Measurements from ENCODE around the gene RPS16. TPM values are rescaled to one million over a fixed set of nuclear protein-coding genes. Genes with fewer than 3 reads are reported as not detected.

RPS16 gene
- total and polyA plus RNA-seq, 9 of the 15 experiments (the other 6 are each of a cell fraction or from before 2014, with no cell fraction given) = 82.6 to 3,671 (median 2,204) TPM

DNA sequence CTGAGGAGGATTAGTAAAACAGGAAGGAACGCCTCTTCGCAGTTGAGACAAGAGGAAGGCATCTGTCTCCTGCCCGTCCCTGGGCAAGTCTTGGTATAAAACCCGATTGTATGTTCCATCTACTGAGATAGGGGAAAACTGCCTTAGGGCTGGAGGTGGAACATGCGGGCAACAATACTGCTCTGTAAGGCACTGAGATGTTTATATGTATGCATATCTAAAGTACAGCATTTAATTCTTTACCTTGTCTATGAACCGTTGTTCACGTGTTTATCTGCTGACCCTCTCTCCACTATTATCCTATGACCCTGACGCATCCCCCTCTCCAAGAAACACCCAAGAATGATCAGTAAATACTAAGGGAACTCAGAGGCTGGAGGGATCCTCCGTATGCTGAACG, 44.2 kb upstream of the RPS16 start:
- Histone ChIP-seq H3K4me2 (ENCODE audit: insufficient read depth, low read length) (peak overlapping the region; percentile 60), H3K36me3 (ENCODE audit: control insufficient read depth, insufficient read depth, low read length) (peaks cover 53% of the 10 kb centered on the region), H4K20me1 (replicated peaks; ENCODE audit: control insufficient read depth, insufficient read depth, low read length) (0 out of 2 replicates have a peak, but pooled peaks cover 9% of the 10 kb centered on the region), H3K27me3 (ENCODE audit: control insufficient read depth in 2 of 2, insufficient read depth in 2 of 2, low read length in 2 of 2) (no peaks in the 10 kb centered on the region), H3K27ac (ENCODE audit: extremely low read depth, low read depth, low read length) (peak overlapping the region; percentile 79), H3K4me3 (peak overlapping the region; percentile 94; the same call in 1 of the 2 replicates), H3K9me1 (ENCODE audit: control insufficient read depth, insufficient read depth, low read length) (no peaks in the 10 kb centered on the region), H2AFZ (ENCODE audit: low read depth, low read length) (peak overlapping the region; percentile 93), H3K79me2 (ENCODE audit: control insufficient read depth, insufficient read depth, low read length) (peaks cover 32% of the 10 kb centered on the region), H3K9ac (ENCODE audit: insufficient read depth in 1 of 2, low read depth in 2 of 2, low read length in 2 of 2) (peak overlapping the region in 1 of 2 experiments; percentile 99; a peak in 3 of 4 replicates), H3K9me3 (replicated peaks; ENCODE audit: control insufficient read depth, insufficient read depth, low read depth, low read length) (no peaks in the 10 kb centered on the region), H3K4me1 (replicated peaks in 1 of 2; ENCODE audit: control insufficient read depth in 2 of 2, insufficient read depth in 2 of 2, low read length in 2 of 2) (peaks cover 10 to 17% of the 10 kb centered on the region in 2 experiments; a peak in 4 of 5 replicates)
- no TSS peak for BruUV-seq (replicated peaks)
- FAIRE-seq (no peak), DNase-seq (ENCODE audit: extremely low read depth in 1 of 4, low spot score in 3 of 4) (peak in 1 of 4 experiments; percentile 31), ATAC-seq (no peak)
- intact Hi-C loops (cut with micrococcal nuclease) = loop anchor here (2.0 to 5.0 kb wide), 2 partner anchors 19 to 33 kb away; partner anchors contain the start of genes DLL3 and SUPT5H
- CTCF ChIA-PET (ENCODE audit: low intra/inter-chr PET ratio) = no interaction called here
- POLR2A ChIA-PET = interaction anchor here (0.7 to 1.5 kb wide), 12 partner anchors 8 to 104 kb away, joined by 3 to 15 read pairs (median 3); partner anchors contain the start of genes DLL3, RPS16 and SUPT5H
- whole genome bisulfite sequencing (ENCODE audit: insufficient coverage, low coverage, missing lambda C conversion rate) = 11% methylated on average over 10 of the region's 10 CpGs
- in situ Hi-C loops (cut with MboI) = no loop called here
- TF ChIP-seq SMARCC2 (IDR thresholded peaks at IDR 0.05; ENCODE audit: low read depth) (no peak), CREBBP (IDR thresholded peaks at IDR 0.05; ENCODE audit: low read depth, low read length) (no peak), ZNF583 (CRISPR knock-in tag; IDR thresholded peaks at IDR 0.05) (no peak), HEY1 (CRISPR knock-in tag; IDR thresholded peaks at IDR 0.05; ENCODE audit: borderline replicate concordance) (no peak), CHCHD3 (CRISPR knock-in tag; IDR thresholded peaks at IDR 0.05) (no peak), SMARCA4 (IDR thresholded peaks at IDR 0.05) (no peak), ZNF696 (CRISPR knock-in tag; conservative IDR thresholded peaks at IDR 0.05) (no peak), GTF2A2 (tag; IDR thresholded peaks at IDR 0.05) (no peak), ZNF3 (CRISPR knock-in tag; IDR thresholded peaks at IDR 0.05) (no peak), ZNF165 (CRISPR knock-in tag; IDR thresholded peaks at IDR 0.05; ENCODE audit: borderline replicate concordance) (no peak), ZNF584 (CRISPR knock-in tag; IDR thresholded peaks at IDR 0.05; ENCODE audit: low read depth) (peak; percentile 39; the same call in 1 of the 2 replicates), CBX3 (IDR thresholded peaks at IDR 0.05; ENCODE audit: borderline replicate concordance in 1 of 2, low read length in 2 of 2) (no peak), MCM7 (IDR thresholded peaks at IDR 0.05) (no peak), HDAC2 (IDR thresholded peaks at IDR 0.05) (no peak), ILK (tag; IDR thresholded peaks at IDR 0.05; ENCODE audit: borderline replicate concordance, low read depth) (no peak), SPI1 (IDR thresholded peaks at IDR 0.05; ENCODE audit: borderline replicate concordance, low read depth, low read length) (no peak), KDM5B (IDR thresholded peaks at IDR 0.05; ENCODE audit: insufficient replicate concordance, low read depth, low read length) (peak; percentile 8), PCBP2 (IDR thresholded peaks at IDR 0.05; ENCODE audit: low read depth, low read length, poor library complexity, severe bottlenecking) (no peak)
- TF ChIP-seq, protein P1, sequence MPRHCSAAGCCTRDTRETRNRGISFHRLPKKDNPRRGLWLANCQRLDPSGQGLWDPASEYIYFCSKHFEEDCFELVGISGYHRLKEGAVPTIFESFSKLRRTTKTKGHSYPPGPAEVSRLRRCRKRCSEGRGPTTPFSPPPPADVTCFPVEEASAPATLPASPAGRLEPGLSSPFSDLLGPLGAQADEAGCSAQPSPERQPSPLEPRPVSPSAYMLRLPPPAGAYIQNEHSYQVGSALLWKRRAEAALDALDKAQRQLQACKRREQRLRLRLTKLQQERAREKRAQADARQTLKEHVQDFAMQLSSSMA (CRISPR knock-in tag; IDR thresholded peaks at IDR 0.05) = no peak; the same call in 1 of the 2 replicates
- TF ChIP-seq, protein P2, sequence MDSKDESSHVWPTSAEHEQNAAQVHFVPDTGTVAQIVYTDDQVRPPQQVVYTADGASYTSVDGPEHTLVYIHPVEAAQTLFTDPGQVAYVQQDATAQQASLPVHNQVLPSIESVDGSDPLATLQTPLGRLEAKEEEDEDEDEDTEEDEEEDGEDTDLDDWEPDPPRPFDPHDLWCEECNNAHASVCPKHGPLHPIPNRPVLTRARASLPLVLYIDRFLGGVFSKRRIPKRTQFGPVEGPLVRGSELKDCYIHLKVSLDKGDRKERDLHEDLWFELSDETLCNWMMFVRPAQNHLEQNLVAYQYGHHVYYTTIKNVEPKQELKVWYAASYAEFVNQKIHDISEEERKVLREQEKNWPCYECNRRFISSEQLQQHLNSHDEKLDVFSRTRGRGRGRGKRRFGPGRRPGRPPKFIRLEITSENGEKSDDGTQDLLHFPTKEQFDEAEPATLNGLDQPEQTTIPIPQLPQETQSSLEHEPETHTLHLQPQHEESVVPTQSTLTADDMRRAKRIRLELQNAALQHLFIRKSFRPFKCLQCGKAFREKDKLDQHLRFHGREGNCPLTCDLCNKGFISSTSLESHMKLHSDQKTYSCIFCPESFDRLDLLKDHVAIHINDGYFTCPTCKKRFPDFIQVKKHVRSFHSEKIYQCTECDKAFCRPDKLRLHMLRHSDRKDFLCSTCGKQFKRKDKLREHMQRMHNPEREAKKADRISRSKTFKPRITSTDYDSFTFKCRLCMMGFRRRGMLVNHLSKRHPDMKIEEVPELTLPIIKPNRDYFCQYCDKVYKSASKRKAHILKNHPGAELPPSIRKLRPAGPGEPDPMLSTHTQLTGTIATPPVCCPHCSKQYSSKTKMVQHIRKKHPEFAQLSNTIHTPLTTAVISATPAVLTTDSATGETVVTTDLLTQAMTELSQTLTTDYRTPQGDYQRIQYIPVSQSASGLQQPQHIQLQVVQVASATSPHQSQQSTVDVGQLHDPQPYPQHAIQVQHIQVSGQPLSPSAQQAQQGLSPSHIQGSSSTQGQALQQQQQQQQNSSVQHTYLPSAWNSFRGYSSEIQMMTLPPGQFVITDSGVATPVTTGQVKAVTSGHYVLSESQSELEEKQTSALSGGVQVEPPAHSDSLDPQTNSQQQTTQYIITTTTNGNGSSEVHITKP (IDR thresholded peaks at IDR 0.05; ENCODE audit: partially characterized antibody) = peak; percentile 67

Measured in K562 (cell line).